ENCODE data around the gene TAF3. TPM values are rescaled to one million over a fixed set of nuclear protein-coding genes. Genes with fewer than 3 reads are reported as not detected.

TAF3 gene
- 3.1 and 4.0 TPM in 2 replicates for total RNA-seq

DNA sequence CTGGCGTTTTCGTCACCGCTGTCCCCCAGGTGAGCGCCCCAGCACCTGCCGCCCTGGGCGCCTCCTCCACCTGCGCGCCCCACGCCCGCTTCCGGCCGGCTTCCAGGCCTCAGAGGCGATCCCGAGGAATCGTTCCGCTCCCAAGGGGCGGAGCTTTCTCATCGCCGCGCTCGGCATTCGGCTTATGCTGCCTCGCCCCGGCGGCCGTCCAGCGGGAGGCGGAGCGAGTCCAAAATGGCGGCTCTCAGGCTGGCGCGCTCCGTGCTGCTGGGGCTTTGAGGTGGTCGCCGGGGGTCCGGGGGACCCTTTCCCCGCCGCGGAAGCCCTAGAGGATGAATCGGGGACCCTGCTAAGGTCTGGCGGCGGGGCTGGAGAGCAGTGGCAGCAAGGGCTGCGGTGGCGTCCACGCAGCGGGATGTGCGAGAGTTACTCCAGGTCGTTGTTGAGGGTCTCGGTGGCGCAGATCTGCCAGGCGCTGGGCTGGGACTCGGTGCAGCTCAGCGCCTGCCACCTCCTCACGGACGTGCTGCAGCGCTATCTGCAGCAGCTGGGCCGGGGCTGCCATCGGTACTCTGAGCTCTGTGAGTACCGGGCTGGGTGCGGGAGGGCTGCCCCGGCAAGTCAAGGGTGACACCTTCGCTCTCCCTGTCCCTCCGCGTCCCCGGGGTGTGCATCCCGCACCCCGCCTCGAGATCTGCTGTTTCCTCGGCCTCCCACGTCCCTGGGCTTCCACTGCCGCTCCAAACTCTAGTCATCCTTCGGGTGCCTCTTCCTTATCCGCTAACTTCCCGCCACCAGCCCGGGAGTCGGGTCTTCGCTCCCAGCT is at the start of gene TAF3:
Gene TAF3, plus strand, starts transcription at position 211 of the 826 bp plus-strand sequence. Its CDS starts 205 bp downstream, at position 416.

GRCh38 chr10:7787857-7788638 is 30.3 kb upstream of the TAF3 start, which contains the start of the genes ATP5F1C and KIN:
Gene ATP5F1C, plus strand, starts transcription at chr10:7788177. Its CDS starts 31 bp downstream, at chr10:7788208.
Gene KIN, minus strand, starts transcription at chr10:7787993. Its CDS starts 60 bp downstream, at chr10:7787933.

DNA sequence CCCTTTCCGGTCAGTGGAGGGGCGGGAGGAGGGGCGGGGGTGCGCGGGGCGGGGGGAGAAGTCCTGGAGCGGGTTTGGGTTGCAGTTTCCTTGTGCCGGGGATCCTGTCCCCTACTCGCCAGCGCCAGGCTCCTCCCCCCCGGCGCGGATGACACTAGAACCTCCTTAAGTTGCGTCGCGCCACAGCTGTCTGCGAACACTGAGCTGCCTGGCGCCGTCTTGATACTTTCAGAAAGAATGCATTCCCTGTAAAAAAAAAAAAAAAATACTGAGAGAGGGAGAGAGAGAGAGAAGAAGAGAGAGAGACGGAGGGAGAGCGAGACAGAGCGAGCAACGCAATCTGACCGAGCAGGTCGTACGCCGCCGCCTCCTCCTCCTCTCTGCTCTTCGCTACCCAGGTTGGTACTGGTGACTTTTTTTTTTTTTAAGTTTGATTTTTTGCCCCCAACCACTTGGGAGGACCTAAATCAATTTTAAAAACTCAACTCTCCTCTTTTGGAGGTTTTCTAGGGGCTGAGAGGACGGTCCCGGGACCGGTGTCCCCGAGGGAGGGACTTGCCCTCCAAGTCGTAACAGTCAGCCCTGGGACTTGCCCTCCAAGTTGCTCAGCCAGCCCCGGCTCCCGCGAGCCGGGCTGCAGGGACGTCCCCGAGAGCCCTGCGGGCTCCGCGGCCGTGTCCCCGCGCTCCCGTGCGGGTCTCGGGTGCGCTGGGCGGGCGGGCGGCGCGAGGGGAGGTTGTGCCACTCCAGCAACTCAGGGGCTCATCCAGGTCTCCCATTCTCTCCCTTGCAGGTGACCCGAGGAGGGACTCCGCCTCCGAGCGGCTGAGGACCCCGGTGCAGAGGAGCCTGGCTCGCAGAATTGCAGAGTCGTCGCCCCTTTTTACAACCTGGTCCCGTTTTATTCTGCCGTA is 236.4 kb downstream of the TAF3 start, which contains the start of gene GATA3:
Gene GATA3, plus strand, starts transcription at position 195 of the 914 bp plus-strand sequence. CDS start 968 bp downstream, outside the sequence.

Other genes with a start within 250 kb of the TAF3 start
- 0.30 and 0.80 TPM in 2 replicates for gene ITIH5, start 151.5 kb upstream of the TAF3 start, total RNA-seq
- not detected in 2 replicates for gene ITIH2, start 115.2 kb upstream of the TAF3 start, total RNA-seq
- gene KIN, start 30.5 kb upstream of the TAF3 start, total RNA-seq, result 6.3 and 14.1 TPM in 2 replicates
- 300 and 404 TPM in 2 replicates for gene ATP5F1C, start 30.3 kb upstream of the TAF3 start, total RNA-seq
- under 0.01 and 0.39 TPM in 2 replicates for gene GATA3, start 236.2 kb downstream of the TAF3 start, total RNA-seq

Data from mammary microvascular endothelial cell (primary cell).